GM15510 (cell line): ENCODE results near the gene POU3F1.

Experiments used
- POLR2A ChIP-seq: IDR thresholded peaks from 3 replicates; pipeline ENCODE4 v1.6.1; 2011; ENCODE audit warnings: borderline replicate concordance; ENCODE audit not compliant: insufficient read length; ENCODE audit errors: extremely low read depth

Gene POU3F1

GRCh38 chr1:38082769-38083263 is 36.2 kb upstream of the POU3F1 start:
- TF ChIP-seq POLR2A, result no peak

- TF ChIP-seq POLR2A, result no peak
These were observed 32.4 kb upstream of the POU3F1 start for GRCh38 chr1:38079019-38079418.

GRCh38 chr1:38077523-38078147 is 31.0 kb upstream of the POU3F1 start:
- no peak for TF ChIP-seq POLR2A

GRCh38 chr1:38076455-38076854 is 29.9 kb upstream of the POU3F1 start:
- no peak for TF ChIP-seq POLR2A

- TF ChIP-seq POLR2A, result no peak
These were observed 29.4 kb upstream of the POU3F1 start for GRCh38 chr1:38076038-38076437.

GRCh38 chr1:38075191-38075590 is 28.6 kb upstream of the POU3F1 start:
- no peak for TF ChIP-seq POLR2A

GRCh38 chr1:38074302-38074677 is 27.7 kb upstream of the POU3F1 start:
- no peak for TF ChIP-seq POLR2A

GRCh38 chr1:38073534-38074301 is 27.1 kb upstream of the POU3F1 start:
- TF ChIP-seq POLR2A, result no peak

- no peak for TF ChIP-seq POLR2A
These were observed 26.3 kb upstream of the POU3F1 start for GRCh38 chr1:38072858-38073257.

GRCh38 chr1:38071312-38072256 is 25.0 kb upstream of the POU3F1 start:
- TF ChIP-seq POLR2A, result no peak

GRCh38 chr1:38068980-38069340 is 22.4 kb upstream of the POU3F1 start:
- TF ChIP-seq POLR2A, result no peak

- no peak for TF ChIP-seq POLR2A
These were observed 21.8 kb upstream of the POU3F1 start for GRCh38 chr1:38068220-38068979.

- no peak for TF ChIP-seq POLR2A
These were observed 17.8 kb upstream of the POU3F1 start for GRCh38 chr1:38064197-38064903.

GRCh38 chr1:38063616-38064015 is 17.0 kb upstream of the POU3F1 start:
- TF ChIP-seq POLR2A, result no peak
